Medulla oblongata (tissue), 1 donor: ENCODE measurements around the gene SLC9B1.
"Not testable (repeated sequence)": the region's sequence is repeated elsewhere in the genome, so short reads cannot be mapped to it uniquely, and the experiment has no call there.

ENCODE experiments used
- DNase-seq: peaks from one replicate; pipeline ENCODE4 v3.0.0-alpha.2; 2015; ENCODE audit errors: extremely low spot score

The SLC9B1 gene

GRCh38 chr4:102878349-102878748 is 141.2 kb downstream of the SLC9B1 start:
- peak; percentile 33 for DNase-seq

GRCh38 chr4:102877477-102878106 is 141.9 kb downstream of the SLC9B1 start:
- DNase-seq = not testable (repeated sequence)

GRCh38 chr4:102871772-102872171 is 147.7 kb downstream of the SLC9B1 start:
- no peak for DNase-seq

GRCh38 chr4:102869569-102870197 is 149.8 kb downstream of the SLC9B1 start:
- no peak for DNase-seq

- peak; percentile 93 for DNase-seq
Observed at GRCh38 chr4:102868781-102869568, 150.5 kb downstream of the SLC9B1 start, which contains the start of gene CISD2. TSS of gene CISD2 (plus strand) at chr4:102868992. CDS start at chr4:102869085, 93 bp downstream.

- no peak for DNase-seq
Observed at GRCh38 chr4:102868153-102868780, 151.2 kb downstream of the SLC9B1 start.

- no peak for DNase-seq
Observed at GRCh38 chr4:102867278-102868152, 152.0 kb downstream of the SLC9B1 start.

- DNase-seq = not testable (repeated sequence)
Observed at GRCh38 chr4:102865327-102865726, 154.2 kb downstream of the SLC9B1 start.

- no peak for DNase-seq
Observed at GRCh38 chr4:102862747-102863146, 156.8 kb downstream of the SLC9B1 start.

- DNase-seq = peak; percentile 53
Observed at GRCh38 chr4:102862016-102862415, 157.5 kb downstream of the SLC9B1 start.

- DNase-seq = no peak
Observed at GRCh38 chr4:102860611-102861324, 158.7 kb downstream of the SLC9B1 start.

GRCh38 chr4:102858828-102859464 is 160.6 kb downstream of the SLC9B1 start:
- DNase-seq = no peak
